ENCODE data around the gene PROCR.
"Not testable (repeated sequence)": the region's sequence is repeated elsewhere in the genome, so short reads cannot be mapped to it uniquely, and the experiment has no call there.

PROCR gene

GRCh38 chr20:35164531-35164930 lies 7.3 kb upstream of the PROCR start:
- not testable (repeated sequence) for H3K4me3 ChIP-seq (ENCODE audit: low read length in 2 of 2); H3K9ac ChIP-seq (ENCODE audit: low read length in 2 of 2); H3K9me3 ChIP-seq (ENCODE audit: control insufficient read depth in 2 of 2, low read length in 2 of 2); H3K4me1 ChIP-seq (ENCODE audit: control insufficient read depth, insufficient read depth, low read length); H3K27ac ChIP-seq (ENCODE audit: low read length); H3K36me3 ChIP-seq (ENCODE audit: control insufficient read depth in 2 of 2, insufficient read depth in 2 of 2, low read length in 2 of 2); H3K27me3 ChIP-seq (ENCODE audit: control insufficient read depth in 1 of 2, insufficient read depth in 2 of 2, low read length in 2 of 2)

DNA sequence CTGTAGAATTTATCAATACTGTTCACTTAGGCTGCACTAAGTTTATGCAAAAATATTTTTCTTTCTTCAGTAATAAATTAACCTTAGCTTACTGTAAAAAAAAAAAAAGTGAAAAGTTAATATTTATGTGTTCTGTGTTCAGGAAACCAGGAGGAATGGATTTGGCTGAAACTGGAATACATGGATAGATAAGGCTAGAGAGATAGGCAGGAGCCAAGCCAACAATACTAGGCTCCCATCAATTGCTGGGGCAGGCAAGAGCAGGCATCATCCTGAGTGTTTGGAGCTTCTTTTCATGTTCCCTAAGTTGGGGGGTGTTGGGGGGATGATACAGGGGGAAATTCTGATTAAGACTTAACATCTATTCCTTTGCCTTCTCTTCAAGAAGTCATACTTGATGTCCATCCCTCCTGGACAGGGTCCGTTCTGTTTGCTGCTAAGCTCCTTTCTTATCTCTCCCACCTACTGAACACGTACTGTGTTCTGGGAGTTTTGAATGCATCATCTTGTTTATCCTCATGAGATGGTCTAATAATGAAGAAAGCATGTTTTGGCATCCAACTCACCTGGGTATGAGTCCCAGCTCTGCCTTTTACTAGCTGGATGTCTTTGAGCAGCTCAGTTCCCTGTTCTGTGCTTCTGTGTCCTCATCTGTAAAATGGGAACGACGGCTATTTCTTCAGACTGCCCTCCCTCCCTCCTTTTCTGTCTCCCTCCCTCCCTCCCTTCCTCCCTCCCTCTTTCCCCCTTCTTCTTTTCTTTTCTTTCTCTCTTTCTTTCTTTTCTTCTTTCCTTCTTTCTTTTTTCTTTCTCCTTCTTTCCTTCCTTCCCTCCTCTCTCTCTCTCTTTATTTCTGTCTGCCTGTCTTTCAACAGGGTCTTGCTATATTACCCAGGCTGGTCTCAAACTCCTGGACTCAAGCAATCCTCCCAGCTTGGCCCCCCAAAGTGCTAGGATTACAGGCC lies 6.4 kb upstream of the PROCR start:
- no peaks in the 10 kb centered on the region for H3K9me3 ChIP-seq (ENCODE audit: control insufficient read depth in 2 of 2, low read length in 2 of 2)
- peaks cover 5% of the 10 kb centered on the region for H3K4me1 ChIP-seq (ENCODE audit: control insufficient read depth, insufficient read depth, low read length)
- H3K9ac ChIP-seq (ENCODE audit: low read length in 2 of 2), result no peak overlapping the region
- H3K27ac ChIP-seq (ENCODE audit: low read length), result no peak overlapping the region
- H3K4me3 ChIP-seq (ENCODE audit: low read length in 2 of 2), result no peak overlapping the region
- no peaks in the 10 kb centered on the region for H3K27me3 ChIP-seq (ENCODE audit: control insufficient read depth in 1 of 2, insufficient read depth in 2 of 2, low read length in 2 of 2)
- no peaks in the 10 kb centered on the region for H3K36me3 ChIP-seq (ENCODE audit: control insufficient read depth in 2 of 2, insufficient read depth in 2 of 2, low read length in 2 of 2)

GRCh38 chr20:35166242-35166830 lies 5.5 kb upstream of the PROCR start:
- H3K27ac ChIP-seq (ENCODE audit: low read length), result no peak overlapping the region
- no peak overlapping the region for H3K9ac ChIP-seq (ENCODE audit: low read length in 2 of 2)
- peaks cover 5% of the 10 kb centered on the region for H3K4me1 ChIP-seq (ENCODE audit: control insufficient read depth, insufficient read depth, low read length)
- H3K27me3 ChIP-seq (ENCODE audit: control insufficient read depth in 1 of 2, insufficient read depth in 2 of 2, low read length in 2 of 2), result no peaks in the 10 kb centered on the region
- H3K36me3 ChIP-seq (ENCODE audit: control insufficient read depth in 2 of 2, insufficient read depth in 2 of 2, low read length in 2 of 2), result no peaks in the 10 kb centered on the region
- no peak overlapping the region for H3K4me3 ChIP-seq (ENCODE audit: low read length in 2 of 2)
- no peaks in the 10 kb centered on the region for H3K9me3 ChIP-seq (ENCODE audit: control insufficient read depth in 2 of 2, low read length in 2 of 2)

DNA sequence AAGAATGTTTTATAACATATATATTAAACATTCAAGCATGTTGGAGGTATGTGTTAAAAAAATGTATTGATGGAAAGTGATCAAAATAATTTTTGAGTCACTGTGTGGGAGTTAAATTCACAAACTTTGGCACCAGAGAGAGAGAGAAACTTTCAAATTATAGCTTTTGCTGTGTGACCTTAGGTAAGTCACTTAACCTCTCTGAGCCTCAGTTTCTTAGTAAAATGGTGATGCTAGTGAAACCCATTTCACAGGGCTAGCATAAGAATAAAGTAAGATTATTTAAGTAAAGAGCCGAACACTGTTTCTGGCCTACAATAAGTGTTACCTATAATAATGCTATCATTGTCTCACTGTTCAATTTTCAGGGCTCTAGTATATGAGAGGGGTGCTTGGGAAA lies 4.1 kb upstream of the PROCR start:
- Histone ChIP-seq H3K4me1 (ENCODE audit: control insufficient read depth, insufficient read depth, low read length) (peaks cover 13% of the 10 kb centered on the region), H3K36me3 (ENCODE audit: control insufficient read depth in 2 of 2, insufficient read depth in 2 of 2, low read length in 2 of 2) (no peaks in the 10 kb centered on the region), H3K27me3 (ENCODE audit: control insufficient read depth in 1 of 2, insufficient read depth in 2 of 2, low read length in 2 of 2) (no peaks in the 10 kb centered on the region), H3K27ac (ENCODE audit: low read length) (no peak overlapping the region), H3K9me3 (ENCODE audit: control insufficient read depth in 2 of 2, low read length in 2 of 2) (no peaks in the 10 kb centered on the region), H3K4me3 (ENCODE audit: low read length in 2 of 2) (no peak overlapping the region), H3K9ac (ENCODE audit: low read length in 2 of 2) (no peak overlapping the region)

GRCh38 chr20:35168701-35169409 lies 3.0 kb upstream of the PROCR start:
- H3K9ac ChIP-seq (ENCODE audit: low read length in 2 of 2); H3K4me3 ChIP-seq (ENCODE audit: low read length in 2 of 2): not testable (repeated sequence)

GRCh38 chr20:35171438-35171752 lies 477 bp upstream of the PROCR start:
- Histone ChIP-seq H3K27me3 (ENCODE audit: control insufficient read depth in 1 of 2, insufficient read depth in 2 of 2, low read length in 2 of 2) (no peaks in the 10 kb centered on the region), H3K9ac (ENCODE audit: low read length in 2 of 2) (peak overlapping the region; percentile 75 to 76), H3K4me1 (ENCODE audit: control insufficient read depth, insufficient read depth, low read length) (peaks cover 15% of the 10 kb centered on the region), H3K4me3 (ENCODE audit: low read length in 2 of 2) (peak overlapping the region; percentile 79 to 81), H3K9me3 (ENCODE audit: control insufficient read depth in 2 of 2, low read length in 2 of 2) (no peaks in the 10 kb centered on the region), H3K36me3 (ENCODE audit: control insufficient read depth in 2 of 2, insufficient read depth in 2 of 2, low read length in 2 of 2) (peaks cover 0 to 3% of the 10 kb centered on the region in 2 donors), H3K27ac (ENCODE audit: low read length) (no peak overlapping the region)

More at GRCh38 chr20:35168701-35169409, 3.0 kb upstream of the PROCR start:
- not testable (repeated sequence) for H3K27me3 ChIP-seq (ENCODE audit: control insufficient read depth in 1 of 2, insufficient read depth in 2 of 2, low read length in 2 of 2); H3K36me3 ChIP-seq (ENCODE audit: control insufficient read depth in 2 of 2, insufficient read depth in 2 of 2, low read length in 2 of 2); H3K9me3 ChIP-seq (ENCODE audit: control insufficient read depth in 2 of 2, low read length in 2 of 2); H3K27ac ChIP-seq (ENCODE audit: low read length)
- peaks cover 16% of the 10 kb centered on the region for H3K4me1 ChIP-seq (ENCODE audit: control insufficient read depth, insufficient read depth, low read length)

DNA sequence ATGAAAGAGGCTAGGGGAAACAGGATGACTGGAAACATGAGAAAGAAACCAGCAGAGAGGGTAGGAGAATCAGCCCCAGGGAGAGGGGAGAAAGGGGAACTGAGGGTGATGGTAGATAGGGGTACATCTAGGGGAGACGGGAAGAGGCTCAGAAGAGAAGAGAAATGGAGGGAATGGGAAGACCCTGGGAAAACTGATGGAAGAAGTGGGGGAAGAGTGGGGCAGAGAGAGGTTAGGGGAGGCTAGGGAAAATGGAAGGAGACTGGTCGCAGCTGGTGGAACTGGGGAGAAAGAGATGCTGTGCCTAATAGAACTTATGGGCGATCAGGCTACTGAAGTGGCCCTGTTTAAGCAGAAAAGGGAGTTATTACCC lies 548 bp downstream of the PROCR start:
- Histone ChIP-seq H3K4me3 (ENCODE audit: low read length in 2 of 2) (peak overlapping the region; percentile 79 to 81), H3K9me3 (ENCODE audit: control insufficient read depth in 2 of 2, low read length in 2 of 2) (no peaks in the 10 kb centered on the region), H3K27ac (ENCODE audit: low read length) (peak overlapping the region; percentile 46), H3K9ac (ENCODE audit: low read length in 2 of 2) (peak overlapping the region; percentile 75 to 76), H3K27me3 (ENCODE audit: control insufficient read depth in 1 of 2, insufficient read depth in 2 of 2, low read length in 2 of 2) (no peaks in the 10 kb centered on the region), H3K36me3 (ENCODE audit: control insufficient read depth in 2 of 2, insufficient read depth in 2 of 2, low read length in 2 of 2) (peaks cover 0 to 5% of the 10 kb centered on the region in 2 donors), H3K4me1 (ENCODE audit: control insufficient read depth, insufficient read depth, low read length) (peaks cover 12% of the 10 kb centered on the region)

- no peak overlapping the region for H3K9ac ChIP-seq (ENCODE audit: low read length in 2 of 2)
- no peaks in the 10 kb centered on the region for H3K27me3 ChIP-seq (ENCODE audit: control insufficient read depth in 1 of 2, insufficient read depth in 2 of 2, low read length in 2 of 2)
- peaks cover 0 to 5% of the 10 kb centered on the region in 2 donors for H3K36me3 ChIP-seq (ENCODE audit: control insufficient read depth in 2 of 2, insufficient read depth in 2 of 2, low read length in 2 of 2)
- H3K9me3 ChIP-seq (ENCODE audit: control insufficient read depth in 2 of 2, low read length in 2 of 2), result no peaks in the 10 kb centered on the region
- peak overlapping the region in 1 of 2 donors; percentile 22 for H3K4me3 ChIP-seq (ENCODE audit: low read length in 2 of 2)
- H3K27ac ChIP-seq (ENCODE audit: low read length), result no peak overlapping the region
- H3K4me1 ChIP-seq (ENCODE audit: control insufficient read depth, insufficient read depth, low read length), result peaks cover 12% of the 10 kb centered on the region
Observed at GRCh38 chr20:35173576-35174192, 1.8 kb downstream of the PROCR start.

GRCh38 chr20:35174458-35175216 lies 2.8 kb downstream of the PROCR start:
- H3K27ac ChIP-seq (ENCODE audit: low read length), result no peak overlapping the region
- H3K4me1 ChIP-seq (ENCODE audit: control insufficient read depth, insufficient read depth, low read length), result peaks cover 12% of the 10 kb centered on the region
- H3K27me3 ChIP-seq (ENCODE audit: control insufficient read depth in 1 of 2, insufficient read depth in 2 of 2, low read length in 2 of 2), result no peaks in the 10 kb centered on the region
- H3K36me3 ChIP-seq (ENCODE audit: control insufficient read depth in 2 of 2, insufficient read depth in 2 of 2, low read length in 2 of 2), result peaks cover 0 to 5% of the 10 kb centered on the region in 2 donors
- H3K9me3 ChIP-seq (ENCODE audit: control insufficient read depth in 2 of 2, low read length in 2 of 2), result no peaks in the 10 kb centered on the region
- H3K4me3 ChIP-seq (ENCODE audit: low read length in 2 of 2), result no peak overlapping the region
- H3K9ac ChIP-seq (ENCODE audit: low read length in 2 of 2), result no peak overlapping the region

DNA sequence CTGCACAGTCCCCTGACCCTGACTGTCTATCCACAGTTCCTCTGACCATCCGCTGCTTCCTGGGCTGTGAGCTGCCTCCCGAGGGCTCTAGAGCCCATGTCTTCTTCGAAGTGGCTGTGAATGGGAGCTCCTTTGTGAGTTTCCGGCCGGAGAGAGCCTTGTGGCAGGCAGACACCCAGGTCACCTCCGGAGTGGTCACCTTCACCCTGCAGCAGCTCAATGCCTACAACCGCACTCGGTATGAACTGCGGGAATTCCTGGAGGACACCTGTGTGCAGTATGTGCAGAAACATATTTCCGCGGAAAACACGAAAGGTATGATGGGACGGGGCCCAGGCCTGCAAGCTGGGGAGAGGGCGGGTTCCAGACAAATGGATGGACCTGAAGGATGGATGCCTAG lies 4.3 kb downstream of the PROCR start:
- H3K4me3 ChIP-seq (ENCODE audit: low read length in 2 of 2), result no peak overlapping the region
- no peak overlapping the region for H3K27ac ChIP-seq (ENCODE audit: low read length)
- peaks cover 12% of the 10 kb centered on the region for H3K4me1 ChIP-seq (ENCODE audit: control insufficient read depth, insufficient read depth, low read length)
- H3K9ac ChIP-seq (ENCODE audit: low read length in 2 of 2), result no peak overlapping the region
- H3K9me3 ChIP-seq (ENCODE audit: control insufficient read depth in 2 of 2, low read length in 2 of 2), result no peaks in the 10 kb centered on the region
- H3K36me3 ChIP-seq (ENCODE audit: control insufficient read depth in 2 of 2, insufficient read depth in 2 of 2, low read length in 2 of 2), result peaks cover 0 to 5% of the 10 kb centered on the region in 2 donors
- H3K27me3 ChIP-seq (ENCODE audit: control insufficient read depth in 1 of 2, insufficient read depth in 2 of 2, low read length in 2 of 2), result no peaks in the 10 kb centered on the region

Data from stomach smooth muscle (tissue), 2 donors.